GM21576 (cell line): Measurements from ENCODE around the gene TSEN2.
"Not testable (repeated sequence)": the region's sequence is repeated elsewhere in the genome, so short reads cannot be mapped to it uniquely, and the experiment has no call there.

ENCODE experiments used
- ATAC-seq: cut with Tn5 transposase; IDR thresholded peaks from one replicate; pipeline ENCODE4 v1.9.1; 2021; ENCODE audit warnings: mild to moderate bottlenecking, moderate library complexity; ENCODE audit not compliant: unreplicated experiment

Gene TSEN2

DNA sequence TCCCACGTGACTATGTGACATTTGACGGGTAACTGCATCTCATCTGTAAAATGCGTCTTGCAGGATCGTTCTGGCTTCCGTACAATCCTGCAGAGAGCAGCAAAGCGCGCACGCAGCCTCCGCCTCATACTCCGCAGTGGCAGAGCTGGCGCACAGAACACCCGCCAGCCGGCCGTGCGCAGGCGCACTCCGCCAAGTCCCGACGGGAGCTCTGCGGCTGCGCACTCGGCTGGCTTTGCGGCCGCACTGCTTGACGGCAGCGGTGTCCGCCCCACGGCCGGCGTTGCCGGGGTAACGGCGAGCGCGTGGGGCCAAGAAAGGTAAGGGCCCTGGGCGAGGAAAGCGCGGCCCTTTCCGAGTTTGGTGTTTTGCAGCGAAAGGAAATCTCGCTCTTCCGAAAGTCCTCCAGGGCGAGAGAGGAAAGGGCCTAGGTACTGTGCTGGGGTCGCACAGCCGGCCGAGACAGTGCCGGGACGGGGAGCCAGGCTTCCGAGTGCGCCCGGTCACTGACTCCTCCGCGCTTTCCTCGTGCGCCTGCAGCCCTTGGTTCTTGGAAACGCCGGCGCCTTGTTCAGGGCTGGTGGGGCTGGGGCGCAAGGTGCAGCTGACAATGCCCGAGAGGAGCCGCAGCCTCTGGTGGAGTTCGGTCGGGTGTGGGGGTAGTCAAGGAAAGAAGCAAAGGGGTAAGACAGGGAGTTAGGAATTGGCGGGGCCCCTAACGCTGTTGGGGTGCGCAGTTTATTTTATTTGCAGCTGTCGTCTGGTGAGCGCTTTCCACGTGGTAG lies at the start of gene TSEN2:
TSEN2 (plus strand) TSS at position 283 of the 785 bp plus-strand sequence. CDS start 5,321 bp downstream, outside the sequence.
- ATAC-seq, result peak; percentile 89

DNA sequence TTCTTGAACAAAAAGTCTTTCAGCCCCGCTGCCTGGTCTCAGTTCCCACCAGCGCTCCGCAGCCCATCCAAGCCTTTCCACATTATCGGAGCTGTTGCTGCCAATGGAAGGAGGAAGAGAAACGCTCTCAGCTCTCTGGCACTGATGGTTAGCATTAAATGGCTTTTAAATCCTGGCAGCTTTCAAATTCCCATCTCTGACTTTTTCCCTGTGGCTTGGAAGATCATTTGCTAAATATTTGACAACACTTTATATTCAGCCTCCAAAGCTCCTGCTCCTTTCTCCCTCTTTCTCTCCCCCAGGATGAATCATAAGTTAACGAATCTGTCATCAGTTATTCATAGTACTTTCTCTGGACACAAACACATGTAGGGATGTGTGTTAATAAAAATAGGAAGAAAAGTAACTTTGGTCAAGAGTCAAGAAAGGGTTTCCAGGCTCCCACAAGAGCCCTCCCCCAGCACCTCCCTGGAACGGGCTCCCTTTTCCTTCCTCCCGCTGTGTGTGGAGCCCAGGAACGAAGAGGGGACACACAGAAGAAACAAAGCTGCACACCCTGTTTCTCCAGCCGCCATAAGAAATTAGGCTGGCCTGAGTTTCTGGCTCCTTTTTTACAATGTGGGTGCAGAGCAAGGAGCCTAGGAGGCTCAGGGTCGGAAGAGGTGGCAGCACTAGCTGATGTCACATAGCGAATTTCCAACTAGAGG lies 47.6 kb upstream of the TSEN2 start:
- ATAC-seq, result no peak

DNA sequence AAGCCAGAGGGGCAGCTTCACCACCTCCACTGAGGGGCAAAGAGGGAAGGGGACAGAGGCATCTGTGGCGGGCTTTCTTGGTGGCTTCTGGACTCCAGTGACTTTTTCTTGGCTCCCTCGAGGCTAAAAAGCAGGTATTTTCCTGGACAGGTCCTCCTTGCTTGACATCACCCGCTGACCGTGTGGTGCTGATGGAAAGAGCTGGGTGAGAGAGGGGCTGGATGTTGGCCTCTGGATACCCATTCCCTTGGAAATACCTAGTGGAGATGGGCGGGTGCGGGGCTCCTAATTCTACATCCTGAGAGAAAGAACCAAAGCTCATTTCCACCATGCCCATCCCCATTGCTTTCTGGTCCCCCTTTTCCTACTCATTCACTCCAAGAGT lies 47.1 kb upstream of the TSEN2 start:
- ATAC-seq, result no peak

DNA sequence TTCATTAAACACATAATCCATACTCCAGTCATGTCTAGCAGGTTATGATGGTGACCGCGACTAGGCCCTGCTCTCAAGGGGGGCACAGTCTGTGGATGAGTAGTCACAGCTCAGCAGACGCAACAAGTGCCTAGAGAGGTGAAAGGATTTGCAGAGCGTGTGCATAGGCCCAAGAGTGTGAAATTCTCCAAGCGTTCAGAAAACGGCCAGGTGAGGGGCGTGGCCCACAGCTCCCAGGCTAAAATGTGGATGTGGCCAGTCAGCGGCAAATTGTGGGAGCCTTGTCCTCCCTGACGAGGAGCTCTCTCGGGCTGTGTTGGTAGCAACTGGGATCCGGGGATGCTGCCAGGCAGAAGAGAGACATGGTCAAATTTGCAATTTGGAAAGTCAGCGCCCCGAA lies 46.4 kb upstream of the TSEN2 start:
- ATAC-seq, result no peak

DNA sequence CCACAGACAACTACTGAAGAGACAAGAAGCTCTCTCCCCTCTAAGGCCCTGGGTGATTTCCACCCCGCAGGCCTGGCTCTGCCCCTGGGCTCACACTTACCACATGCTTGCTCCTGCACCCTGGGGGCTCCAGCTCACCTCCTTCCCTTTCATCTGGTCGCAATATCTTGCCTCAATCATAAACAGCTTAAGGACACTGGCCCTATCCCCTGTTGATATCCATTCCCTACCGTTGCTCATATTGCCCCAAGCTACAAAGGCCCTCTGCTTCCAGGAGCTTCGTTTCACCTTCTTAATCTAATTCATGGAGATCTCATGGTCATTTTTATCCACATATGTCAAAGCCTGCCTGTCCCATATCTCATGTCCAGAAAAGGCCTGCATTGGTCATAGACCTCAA lies 46.0 kb upstream of the TSEN2 start:
- no peak for ATAC-seq

DNA sequence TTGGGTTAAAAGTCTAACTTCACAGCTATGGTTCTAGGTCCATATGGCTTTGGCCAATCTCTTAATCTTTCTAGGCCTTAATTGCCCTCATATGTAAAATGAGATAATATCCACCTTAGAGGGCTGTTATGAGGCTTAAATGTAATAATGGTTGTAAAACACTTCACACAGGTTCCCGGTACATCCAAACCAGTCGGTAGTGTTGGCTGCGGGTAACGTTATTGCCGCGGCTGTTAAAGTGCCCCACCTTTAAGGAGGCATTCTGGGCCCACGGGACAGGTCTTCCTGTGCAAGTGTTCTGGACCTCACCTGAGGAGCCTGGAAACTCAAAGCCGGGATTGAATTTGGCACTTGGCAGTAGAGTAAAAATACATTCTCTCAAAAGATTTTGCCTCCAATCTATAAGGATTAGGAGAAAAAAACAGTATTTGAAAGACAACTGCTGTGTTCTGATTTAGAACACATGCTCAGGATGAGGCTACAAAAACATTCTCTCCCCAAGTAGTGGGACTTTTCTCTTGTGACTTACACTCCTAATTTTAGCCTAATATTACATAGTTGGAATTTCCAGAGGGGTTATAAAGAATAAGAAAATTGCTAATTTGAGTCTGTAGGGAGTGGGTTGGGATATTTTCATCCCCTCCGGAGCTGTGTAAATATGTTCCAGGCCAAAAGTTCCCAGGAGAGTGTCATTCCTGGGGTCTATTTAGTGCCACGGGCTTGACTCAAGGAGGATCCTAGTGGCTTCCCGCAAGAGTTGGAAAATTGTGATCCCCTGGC lies 44.9 kb upstream of the TSEN2 start:
- no peak for ATAC-seq

DNA sequence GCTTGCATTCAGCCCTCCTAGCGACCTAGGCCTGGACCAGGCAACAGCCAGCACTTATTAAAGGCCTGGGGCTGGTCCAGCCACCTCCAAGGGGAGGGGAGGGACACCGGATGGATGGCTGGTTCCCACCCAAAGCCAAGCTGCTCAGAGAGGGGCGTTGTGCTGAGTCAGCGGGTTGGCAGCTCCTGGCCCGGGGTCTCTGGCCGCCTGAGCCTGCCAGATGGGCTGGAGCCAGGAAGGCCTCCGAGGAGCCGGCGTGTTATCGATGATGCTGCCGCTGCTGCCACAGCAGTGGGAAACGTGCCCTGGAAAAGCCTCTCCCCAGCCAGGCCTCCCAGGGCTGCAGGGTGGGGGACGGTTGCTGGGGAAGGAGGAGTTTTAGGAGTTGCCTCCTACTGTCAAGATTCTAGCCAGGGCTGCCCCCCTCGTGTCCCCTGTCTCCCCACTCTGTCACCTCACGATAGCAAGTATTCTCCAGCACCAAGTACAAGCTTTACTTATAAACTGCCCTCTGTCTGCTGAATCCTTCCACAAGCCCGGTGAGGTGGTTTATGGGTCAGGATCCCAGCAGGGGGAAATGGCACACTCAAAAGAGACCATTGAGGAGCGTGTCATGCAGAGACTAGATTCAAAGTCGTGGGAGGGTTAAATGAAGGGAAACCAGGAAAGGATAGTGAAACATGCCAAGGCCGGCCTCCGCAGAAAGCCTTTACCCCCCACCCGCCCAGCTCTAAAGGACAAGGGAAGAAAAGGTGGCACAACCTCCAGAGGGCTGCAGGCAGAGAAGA lies 43.2 kb upstream of the TSEN2 start:
- ATAC-seq, result no peak

DNA sequence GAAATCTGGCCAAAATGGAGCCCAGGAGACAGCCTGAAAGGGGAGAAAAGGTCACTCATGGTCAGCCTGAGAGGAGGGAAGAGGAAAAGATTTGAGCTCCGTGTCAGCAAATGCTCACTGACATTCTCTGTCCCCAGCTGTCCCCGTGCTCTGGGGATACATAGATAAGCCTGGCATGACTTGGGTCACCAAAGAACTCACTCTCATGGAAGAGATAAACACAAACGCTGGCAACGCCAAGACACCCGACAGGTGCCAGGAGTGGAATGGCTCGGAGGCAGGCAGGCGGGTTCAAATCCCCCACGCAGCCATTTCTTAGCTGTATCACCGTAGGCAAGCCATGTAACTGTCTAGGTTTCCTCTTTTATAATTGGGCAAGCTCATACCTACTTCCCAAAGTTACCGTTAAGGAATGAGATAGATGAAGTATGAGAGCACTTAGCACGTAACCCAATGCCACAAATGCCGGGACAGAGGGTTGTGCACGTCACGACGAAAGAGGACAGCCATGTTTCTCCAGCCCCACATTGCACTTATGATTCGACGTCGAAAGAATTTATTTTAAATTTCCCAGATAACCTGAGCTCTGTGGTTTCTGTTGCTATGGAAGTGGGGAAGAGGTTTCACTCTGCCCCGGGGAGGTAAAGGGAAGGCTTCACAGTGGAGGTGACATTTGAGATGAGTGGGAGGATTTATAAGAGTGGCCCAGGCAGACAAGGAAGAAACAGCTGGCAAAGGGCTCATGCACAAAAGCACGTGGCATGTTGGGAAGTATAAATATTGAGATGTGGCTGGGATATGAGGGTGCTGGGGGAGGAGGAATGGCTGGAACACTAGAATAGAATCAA lies 41.4 kb upstream of the TSEN2 start:
- no peak for ATAC-seq

DNA sequence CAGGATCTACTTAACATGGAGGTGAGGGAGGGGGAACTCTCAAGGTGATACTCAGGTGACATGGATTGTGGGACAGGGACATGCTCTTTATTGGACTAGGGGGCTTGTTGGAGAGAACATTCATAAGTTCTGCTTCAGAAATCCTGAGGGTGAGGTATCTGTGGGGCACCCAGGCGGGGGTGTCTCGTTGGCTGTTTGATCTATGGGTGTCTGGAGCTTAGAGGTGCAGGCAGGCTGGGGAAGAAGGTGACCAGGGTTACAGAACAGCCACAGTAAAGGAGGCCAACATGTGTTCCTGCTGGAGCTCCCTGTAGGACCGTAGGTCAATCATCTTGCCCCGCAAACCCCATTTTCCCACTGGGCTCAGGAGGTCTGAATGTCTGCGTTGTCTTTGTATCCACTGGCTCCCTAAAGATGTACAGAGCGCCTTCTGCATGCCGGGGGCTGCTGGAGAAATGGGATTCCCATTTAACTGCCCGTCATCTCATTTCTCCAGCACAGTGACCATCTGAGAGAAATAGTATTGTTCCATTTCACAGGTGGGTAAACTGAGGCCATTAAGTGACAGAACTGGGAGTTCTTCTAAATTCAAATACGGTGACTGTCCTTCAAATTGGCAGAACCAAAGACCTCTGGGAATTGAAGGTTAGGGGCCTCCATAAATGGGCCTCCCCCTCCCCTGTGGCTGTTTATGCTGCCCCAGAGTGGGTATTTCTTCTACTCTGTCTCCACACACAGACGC lies 40.3 kb upstream of the TSEN2 start:
- no peak for ATAC-seq

DNA sequence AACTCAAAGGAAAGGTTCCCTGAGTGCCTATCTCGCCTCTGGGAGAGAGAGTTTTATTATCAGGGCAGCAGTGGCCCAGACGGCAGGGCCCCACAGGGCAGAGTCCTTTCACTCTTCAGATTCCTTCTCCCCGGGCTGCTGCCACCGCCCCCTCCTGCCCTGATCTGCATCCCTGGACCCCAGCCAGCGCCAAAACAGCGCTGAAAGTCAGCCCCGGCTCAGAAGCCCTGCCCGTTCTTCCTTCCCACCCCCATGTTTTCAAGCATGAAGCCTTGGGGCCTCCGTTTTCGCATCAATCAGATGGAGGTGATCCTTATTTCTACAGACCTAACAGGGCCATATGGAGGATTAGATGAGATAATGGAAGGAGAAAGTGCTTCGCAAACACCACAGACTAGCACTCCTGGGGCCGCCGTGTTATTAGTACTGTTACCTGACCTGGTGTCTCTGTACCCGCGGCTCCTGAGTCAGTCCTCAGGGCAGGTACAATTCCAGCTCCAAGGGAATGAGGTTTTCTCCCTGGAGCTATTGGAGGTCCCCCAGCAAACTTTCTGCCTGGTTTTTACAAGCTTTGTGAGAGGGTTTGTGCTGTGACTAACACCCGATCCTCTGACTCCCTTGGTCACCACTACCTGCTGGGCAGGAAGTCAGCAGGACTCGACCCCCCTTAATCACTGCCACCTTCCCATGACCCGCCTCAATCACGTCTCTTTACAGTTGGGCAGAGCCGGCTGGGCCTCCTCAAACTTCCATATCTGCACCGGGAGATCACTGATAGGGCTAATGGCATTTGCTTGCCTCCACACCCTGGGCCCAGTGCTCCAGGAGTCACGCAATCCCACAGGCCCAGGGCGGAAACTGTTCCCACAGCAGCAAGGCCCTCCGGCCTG lies 39.5 kb upstream of the TSEN2 start:
- no peak for ATAC-seq

DNA sequence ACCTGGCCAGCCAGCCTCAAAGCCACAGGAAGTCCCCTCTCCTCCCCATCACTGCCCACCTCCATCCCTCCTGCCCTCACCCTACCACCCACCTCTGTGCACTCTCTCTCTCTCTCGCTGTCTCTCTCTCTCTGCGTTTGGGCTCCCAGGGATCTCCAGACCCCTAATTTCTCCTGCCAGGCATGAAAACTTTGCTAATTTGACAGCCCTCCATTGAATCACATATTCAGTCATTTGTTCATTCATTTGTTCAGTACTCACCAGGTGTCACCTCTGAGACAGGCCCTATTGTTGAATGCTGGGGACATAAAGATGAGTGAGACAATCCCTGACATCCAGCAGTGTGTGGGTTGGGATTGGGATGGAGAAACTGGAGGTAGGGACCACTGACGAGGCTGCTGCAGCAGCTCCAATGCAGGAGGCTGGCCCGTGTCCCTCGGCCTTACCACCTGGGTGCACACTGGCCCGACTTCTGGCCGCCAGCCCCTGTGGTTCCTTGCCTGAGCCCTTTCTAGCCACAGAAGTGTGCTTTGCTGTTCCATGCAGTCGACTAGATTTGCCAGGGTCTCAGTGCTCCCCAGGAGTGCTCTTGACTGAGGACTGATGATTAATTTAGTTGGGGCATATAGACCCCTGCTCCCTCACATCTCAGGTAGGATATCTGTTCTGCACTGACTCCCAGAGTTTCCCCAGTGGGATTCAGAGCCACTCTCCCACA lies 38.6 kb upstream of the TSEN2 start:
- ATAC-seq, result no peak

DNA sequence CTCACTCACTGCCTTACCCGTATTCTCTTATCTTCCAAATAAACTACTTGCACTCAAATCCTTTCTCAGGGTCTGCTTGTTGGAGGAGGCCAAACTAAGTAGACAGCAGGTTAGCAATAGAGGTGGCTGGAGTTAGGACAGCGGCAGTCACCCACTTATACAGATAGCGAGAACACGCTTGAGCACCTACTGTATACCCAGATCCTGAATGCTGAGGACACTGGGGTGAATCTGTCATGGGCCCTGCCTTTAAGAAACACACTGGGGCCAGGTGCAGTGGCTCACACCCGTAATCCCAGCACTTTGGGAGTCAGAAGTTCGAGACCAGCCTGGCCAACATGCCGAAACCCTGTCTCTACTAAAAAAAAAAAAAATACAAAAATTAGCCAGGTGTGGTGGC lies 38.0 kb upstream of the TSEN2 start:
- no peak for ATAC-seq

DNA sequence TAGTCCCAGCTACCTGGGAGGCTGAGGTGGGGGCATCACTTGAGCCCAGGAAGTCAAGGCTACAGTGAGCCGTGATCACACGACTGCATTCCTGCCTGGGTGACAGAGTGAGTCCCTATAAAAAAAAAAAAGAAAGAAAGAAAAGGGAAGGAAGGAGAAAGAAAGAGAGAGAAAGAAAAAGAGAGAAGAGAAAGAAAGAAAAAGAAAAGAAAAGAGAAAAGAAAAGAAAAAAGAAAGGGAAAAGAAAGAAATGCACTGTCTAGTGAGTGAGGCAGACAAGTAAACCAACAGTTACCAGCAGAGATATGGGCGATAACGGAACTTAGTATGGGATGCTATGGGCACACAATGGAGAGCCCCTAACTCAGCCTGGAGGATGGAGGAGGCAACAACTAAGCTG lies 37.2 kb upstream of the TSEN2 start:
- no peak for ATAC-seq

DNA sequence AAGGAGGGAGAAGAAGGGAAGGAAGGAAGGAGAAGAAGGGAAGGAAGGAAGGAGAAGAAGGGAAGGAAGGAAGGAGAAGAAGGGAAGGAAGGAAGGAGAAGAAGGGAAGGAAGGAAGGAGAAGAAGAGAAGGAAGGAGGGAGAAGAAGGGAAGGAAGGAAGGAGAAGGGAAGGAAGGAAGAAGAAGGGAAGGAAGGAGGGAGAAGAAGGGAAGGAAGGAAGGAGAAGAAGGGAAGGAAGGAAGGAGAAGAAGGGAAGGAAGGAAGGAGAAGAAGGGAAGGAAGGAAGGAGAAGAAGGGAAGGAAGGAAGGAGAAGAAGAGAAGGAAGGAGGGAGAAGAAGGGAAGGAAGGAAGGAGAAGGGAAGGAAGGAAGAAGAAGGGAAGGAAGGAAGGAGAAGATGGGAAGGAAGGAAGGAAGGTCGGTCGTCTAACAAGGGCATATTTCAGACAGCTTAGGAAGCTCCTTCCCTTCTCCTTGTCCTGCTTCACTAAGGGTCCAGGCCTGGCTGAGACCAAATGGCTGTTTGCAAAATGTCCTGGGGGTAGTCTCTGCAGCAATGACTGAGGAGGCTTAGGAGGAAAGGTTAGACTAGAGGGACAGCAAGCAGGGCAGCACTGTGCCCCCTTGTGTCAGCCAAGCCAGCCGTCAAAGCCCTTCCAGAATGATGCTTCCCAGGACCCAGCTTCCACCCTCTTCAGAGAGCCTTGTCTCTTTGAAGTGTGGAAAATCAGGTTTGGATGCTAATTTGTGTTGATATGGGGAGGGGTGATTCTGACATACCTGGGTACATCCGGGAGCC lies 35.7 kb upstream of the TSEN2 start:
- not testable (repeated sequence) for ATAC-seq

DNA sequence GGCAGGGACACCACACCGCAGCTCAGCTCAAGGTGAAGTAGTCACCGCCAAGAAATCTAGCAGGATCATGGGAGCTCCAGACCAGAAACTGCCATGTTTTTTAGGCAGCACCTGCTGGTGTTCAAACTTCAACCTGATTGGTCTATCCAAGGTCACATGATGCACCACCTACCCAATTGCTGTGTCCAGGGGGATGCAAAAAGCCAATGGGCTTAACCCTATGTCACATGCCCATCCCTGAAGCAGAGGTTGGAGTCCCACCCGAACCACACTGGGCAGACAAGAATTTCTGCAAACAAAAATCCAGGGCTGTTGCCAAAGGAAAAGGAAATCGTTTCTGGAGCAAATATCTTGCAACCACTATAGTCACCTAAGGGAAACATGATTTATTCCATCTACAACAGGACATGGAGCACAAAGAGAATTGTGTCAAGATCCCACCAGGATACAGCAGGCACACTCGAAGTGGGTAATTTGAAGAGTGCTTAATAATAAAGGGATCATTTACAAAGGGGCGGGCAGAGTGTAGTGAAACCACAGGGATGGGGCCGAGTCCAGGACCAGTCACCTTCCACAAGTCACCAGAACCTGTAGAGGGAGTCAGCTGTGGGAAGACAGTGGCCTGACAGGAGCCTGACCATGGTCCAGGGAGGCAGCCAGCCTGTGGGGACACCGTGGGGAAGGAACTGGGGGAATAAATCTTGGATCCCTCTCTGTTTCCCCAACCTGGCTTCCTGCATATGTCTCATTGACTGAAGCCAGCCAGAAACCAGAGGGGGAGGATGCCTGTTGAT lies 34.2 kb upstream of the TSEN2 start:
- no peak for ATAC-seq

DNA sequence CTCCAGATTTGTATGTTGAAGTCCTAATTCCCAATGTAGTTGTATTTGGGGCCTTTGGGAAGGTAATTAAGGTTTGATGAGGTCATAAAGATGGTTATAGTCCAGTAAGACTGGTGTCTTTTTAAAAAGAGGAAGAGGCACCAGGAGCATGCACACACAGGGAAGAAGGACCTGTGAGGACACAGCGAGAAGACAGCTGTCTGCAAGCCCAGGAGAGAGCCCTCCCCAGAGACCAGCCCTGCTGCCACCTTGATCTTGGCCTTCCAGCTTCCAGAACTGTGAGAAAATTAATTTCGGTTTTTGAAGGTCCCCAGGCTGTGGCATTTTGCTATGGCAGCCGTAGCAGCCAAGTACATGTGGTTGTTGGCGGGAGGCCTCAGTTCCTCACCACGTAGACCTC lies 32.8 kb upstream of the TSEN2 start:
- ATAC-seq, result no peak
